Body of pancreas (tissue), 4 donors: ENCODE results near the gene AGAP1.

Experiments used
- POLR2A ChIP-seq, 3 donors: fragments of 450-650 bp; IDR thresholded peaks; one replicate each; pipeline ENCODE4 v1.6.1; 2016; ENCODE audit warnings: antibody characterized with exemption in 3 of 3, mild to moderate bottlenecking in 2 of 3
- TF ChIP-seq, protein P1 (sequence below), 7 experiments: fragments of 450-650 bp in 4 of 7; fragments of 200-600 bp in 3 of 7; sonication (generic) in 3 of 7; IDR thresholded peaks; one replicate each; pipeline ENCODE4 v1.5.1; 2016 to 2019; ENCODE audit warnings: antibody characterized with exemption in 7 of 7

GRCh38 chr2:235723811-235724465 lies 230.1 kb downstream of the AGAP1 start:
- TF ChIP-seq, protein P1, sequence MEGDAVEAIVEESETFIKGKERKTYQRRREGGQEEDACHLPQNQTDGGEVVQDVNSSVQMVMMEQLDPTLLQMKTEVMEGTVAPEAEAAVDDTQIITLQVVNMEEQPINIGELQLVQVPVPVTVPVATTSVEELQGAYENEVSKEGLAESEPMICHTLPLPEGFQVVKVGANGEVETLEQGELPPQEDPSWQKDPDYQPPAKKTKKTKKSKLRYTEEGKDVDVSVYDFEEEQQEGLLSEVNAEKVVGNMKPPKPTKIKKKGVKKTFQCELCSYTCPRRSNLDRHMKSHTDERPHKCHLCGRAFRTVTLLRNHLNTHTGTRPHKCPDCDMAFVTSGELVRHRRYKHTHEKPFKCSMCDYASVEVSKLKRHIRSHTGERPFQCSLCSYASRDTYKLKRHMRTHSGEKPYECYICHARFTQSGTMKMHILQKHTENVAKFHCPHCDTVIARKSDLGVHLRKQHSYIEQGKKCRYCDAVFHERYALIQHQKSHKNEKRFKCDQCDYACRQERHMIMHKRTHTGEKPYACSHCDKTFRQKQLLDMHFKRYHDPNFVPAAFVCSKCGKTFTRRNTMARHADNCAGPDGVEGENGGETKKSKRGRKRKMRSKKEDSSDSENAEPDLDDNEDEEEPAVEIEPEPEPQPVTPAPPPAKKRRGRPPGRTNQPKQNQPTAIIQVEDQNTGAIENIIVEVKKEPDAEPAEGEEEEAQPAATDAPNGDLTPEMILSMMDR (IDR thresholded peaks at IDR 0.05) = no peak
- TF ChIP-seq POLR2A (IDR thresholded peaks at IDR 0.05) = no peak
